Thoracic aorta (tissue), 2 donors: ENCODE measurements around the gene ADAM8. TPM values are rescaled to one million over a fixed set of nuclear protein-coding genes. Genes with fewer than 3 reads are reported as not detected.

Source experiments
- total RNA-seq, 2 donors: library from RNA; depleted of rRNA; stranded (reverse); fragments of >200 nt; gene quantifications; one replicate each; pipeline versions ENCODE4 v1.1.0 to v1.2.3, GENCODE V29; 2016

Gene ADAM8
- total RNA-seq, 2 donors from 2014 or later = 7.2 to 14.0 TPM

Other genes with a start within 250 kb of the ADAM8 start
- not detected for gene ADGRA1, start 188.9 kb downstream of the ADAM8 start, total RNA-seq
- gene KNDC1, start 116.6 kb downstream of the ADAM8 start, total RNA-seq = under 1 TPM; 0.14 to 0.95 TPM
- gene UTF1, start 46.7 kb downstream of the ADAM8 start, total RNA-seq = not detected
- gene VENTX, start 39.0 kb downstream of the ADAM8 start, total RNA-seq = 1 to 10 TPM; 5.1 to 9.5 TPM
- 10 to 100 TPM; 51.2 to 65.5 TPM for gene TUBGCP2, start 32.0 kb upstream of the ADAM8 start, total RNA-seq
- 10 to 100 TPM; 20.0 to 33.2 TPM for gene ZNF511, start 32.0 kb upstream of the ADAM8 start, total RNA-seq
- gene CALY, start 60.0 kb upstream of the ADAM8 start, total RNA-seq = not detected
- not detected for gene PRAP1, start 70.5 kb upstream of the ADAM8 start, total RNA-seq
- gene FUOM, start 81.2 kb upstream of the ADAM8 start, total RNA-seq = 10 to 100 TPM; 13.1 to 26.1 TPM
- gene ECHS1, start 96.5 kb upstream of the ADAM8 start, total RNA-seq = 10 to 100 TPM; 27.5 to 64.6 TPM
- 1 to 10 TPM; 7.0 to 9.1 TPM for gene PAOX, start 102.4 kb upstream of the ADAM8 start, total RNA-seq
- 10 to 100 TPM; 18.0 to 18.6 TPM for gene MTG1, start 117.3 kb upstream of the ADAM8 start, total RNA-seq
- not detected for gene SPRN, start 147.8 kb upstream of the ADAM8 start, total RNA-seq
- gene SCART1, start 177.1 kb upstream of the ADAM8 start, total RNA-seq = 10 to 100 TPM; 10.6 to 12.1 TPM